HEK293T (cell line): ENCODE measurements around the gene TRAM2.

ENCODE experiments used
- CTCF ChIA-PET: fragments of 350-600 bp; formaldehyde crosslinking; extraction: SDS; loops from one replicate; lab custom pipeline; 2021; ENCODE audit warnings: antibody characterized with exemption, inconsistent platforms; lab: Yijun Ruan, JAX
- POLR2A ChIA-PET: fragments of 350-600 bp; formaldehyde crosslinking; extraction: SDS; loops from one replicate; lab custom pipeline; 2020; ENCODE audit warnings: antibody characterized with exemption, inconsistent platforms; lab: Yijun Ruan, JAX
- DNase-seq: peaks from one replicate; pipeline ENCODE4 v3.0.0; 2012; ENCODE audit warnings: mixed read lengths; ENCODE audit errors: extremely low spot score
- ARNT ChIP-seq: fragments of 450-650 bp; IDR thresholded peaks from 2 replicates; pipeline ENCODE4 v1.6.1; 2017; ENCODE audit warnings: mild to moderate bottlenecking
- BHLHE40 ChIP-seq: fragments of 450-650 bp; IDR thresholded peaks from 2 replicates; pipeline ENCODE4 v1.6.1; 2016; ENCODE audit warnings: mild to moderate bottlenecking, moderate library complexity, borderline replicate concordance
- CTBP1 ChIP-seq: fragments of 450-650 bp; IDR thresholded peaks from 2 replicates; pipeline ENCODE4 v1.6.1; 2016; ENCODE audit warnings: borderline replicate concordance
- ELF4 ChIP-seq: fragments of 450-650 bp; IDR thresholded peaks from 2 replicates; pipeline ENCODE4 v1.6.1; 2017; ENCODE audit warnings: antibody characterized with exemption
- FOXA1 ChIP-seq: fragments of 450-650 bp; IDR thresholded peaks from 2 replicates; pipeline ENCODE4 v1.6.1; 2016; ENCODE audit warnings: mild to moderate bottlenecking
- FOXK2 ChIP-seq: fragments of 450-650 bp; IDR thresholded peaks from 2 replicates; pipeline ENCODE4 v1.6.1; 2016; ENCODE audit warnings: mild to moderate bottlenecking
- FOXM1 ChIP-seq: fragments of 450-650 bp; IDR thresholded peaks from 2 replicates; pipeline ENCODE4 v1.6.1; 2017; ENCODE audit warnings: mild to moderate bottlenecking, borderline replicate concordance
- HDGF ChIP-seq: fragments of 450-650 bp; IDR thresholded peaks from 2 replicates; pipeline ENCODE4 v1.6.1; 2017; ENCODE audit warnings: antibody characterized with exemption, borderline replicate concordance
- L3MBTL2 ChIP-seq: fragments of 450-650 bp; conservative IDR thresholded peaks from 2 replicates; pipeline ENCODE4 v1.6.1; 2016; ENCODE audit warnings: mild to moderate bottlenecking
- LEF1 ChIP-seq: fragments of 450-650 bp; IDR thresholded peaks from 2 replicates; pipeline ENCODE4 v1.6.1; 2017; ENCODE audit warnings: mild to moderate bottlenecking, borderline replicate concordance
- NFRKB ChIP-seq: fragments of 450-650 bp; IDR thresholded peaks from 2 replicates; pipeline ENCODE4 v1.6.1; 2016; ENCODE audit warnings: mild to moderate bottlenecking, moderate library complexity
- PKNOX1 ChIP-seq: fragments of 450-650 bp; IDR thresholded peaks from 2 replicates; pipeline ENCODE4 v1.6.1; 2016
- SP1 ChIP-seq: fragments of 450-650 bp; IDR thresholded peaks from 2 replicates; pipeline ENCODE4 v1.6.1; 2017
- SUZ12 ChIP-seq: fragments of 450-650 bp; IDR thresholded peaks from 2 replicates; pipeline ENCODE4 v1.6.1; 2016; ENCODE audit warnings: mild to moderate bottlenecking
- TARDBP ChIP-seq: fragments of 450-650 bp; IDR thresholded peaks from 2 replicates; pipeline ENCODE4 v1.6.1; 2016
- ZNF384 ChIP-seq: fragments of 450-650 bp; IDR thresholded peaks from 2 replicates; pipeline ENCODE4 v1.6.1; 2016

TRAM2 gene

GRCh38 chr6:52552278-52552643 lies 24.6 kb downstream of the TRAM2 start:
- DNase-seq, result no peak
- POLR2A ChIA-PET, result interaction anchor here (1.1 to 1.2 kb wide), 2 partner anchors 24 to 53 kb away, joined by 3 read pairs; no protein-coding TSS in a partner anchor
- TF ChIP-seq FOXK2, result no peak
- no peak for TF ChIP-seq FOXM1
- CTCF ChIA-PET, result interaction anchor here (0.6 kb wide), 1 partner anchor 89 kb away, joined by 4 read pairs; no protein-coding TSS in a partner anchor

GRCh38 chr6:52551483-52552277 lies 25.2 kb downstream of the TRAM2 start:
- ChIA-PET CTCF (interaction anchor here (0.6 kb wide), 1 partner anchor 90 kb away, joined by 4 read pairs; no protein-coding TSS in a partner anchor), POLR2A (interaction anchor here (0.8 to 1.2 kb wide), 3 partner anchors 15 to 53 kb away, joined by 3 read pairs; no protein-coding TSS in a partner anchor)
- no peak for DNase-seq
- TF ChIP-seq BHLHE40 (no peak), SP1 (no peak), FOXK2 (no peak)

- ChIA-PET CTCF (no interaction called here), POLR2A (interaction anchor here (0.8 kb wide), 1 partner anchor 16 kb away, joined by 3 read pairs; no protein-coding TSS in a partner anchor)
- no peak for DNase-seq
- no peak for TF ChIP-seq ZNF384
Measured at GRCh38 chr6:52550870-52551269, 26.0 kb downstream of the TRAM2 start.

- no peak for DNase-seq
- ChIA-PET POLR2A (interaction anchor here (1.6 kb wide), 1 partner anchor 13 kb away, joined by 5 read pairs; no protein-coding TSS in a partner anchor), CTCF (no interaction called here)
Measured at GRCh38 chr6:52550014-52550575, 26.8 kb downstream of the TRAM2 start.

GRCh38 chr6:52549428-52549827 lies 27.4 kb downstream of the TRAM2 start:
- TF ChIP-seq FOXK2 (no peak), LEF1 (no peak), BHLHE40 (no peak)
- DNase-seq, result no peak
- ChIA-PET CTCF (no interaction called here), POLR2A (interaction anchor here (1.6 kb wide), 1 partner anchor 13 kb away, joined by 5 read pairs; no protein-coding TSS in a partner anchor)

More at GRCh38 chr6:52550014-52550575, 26.8 kb downstream of the TRAM2 start:
- no peak for TF ChIP-seq BHLHE40
- TF ChIP-seq FOXM1, result no peak
- TF ChIP-seq HDGF, result no peak
- no peak for TF ChIP-seq FOXK2
- no peak for TF ChIP-seq ARNT
- TF ChIP-seq ZNF384, result no peak
- no peak for TF ChIP-seq FOXA1
- no peak for TF ChIP-seq SUZ12
- TF ChIP-seq CTBP1, result no peak
- TF ChIP-seq NFRKB, result no peak
- TF ChIP-seq L3MBTL2, result no peak
- no peak for TF ChIP-seq ELF4
- no peak for TF ChIP-seq TARDBP
- TF ChIP-seq PKNOX1, result no peak
- no peak for TF ChIP-seq LEF1
- no peak for TF ChIP-seq SP1

GRCh38 chr6:52548999-52549398 lies 27.9 kb downstream of the TRAM2 start:
- TF ChIP-seq SP1 (no peak), FOXK2 (no peak), FOXM1 (no peak), CTBP1 (no peak), HDGF (no peak), ARNT (no peak)
- POLR2A ChIA-PET, result interaction anchor here (1.6 kb wide), 1 partner anchor 12 kb away, joined by 5 read pairs; no protein-coding TSS in a partner anchor
- no peak for DNase-seq
- CTCF ChIA-PET, result no interaction called here

- POLR2A ChIA-PET, result no interaction called here
- TF ChIP-seq SUZ12, result no peak
- TF ChIP-seq LEF1, result no peak
- TF ChIP-seq TARDBP, result no peak
- TF ChIP-seq ARNT, result no peak
- no peak for TF ChIP-seq HDGF
- TF ChIP-seq CTBP1, result no peak
- TF ChIP-seq SP1, result no peak
- no peak for TF ChIP-seq ZNF384
- TF ChIP-seq FOXA1, result no peak
- no peak for TF ChIP-seq L3MBTL2
- no peak for TF ChIP-seq ELF4
- no peak for TF ChIP-seq FOXK2
- TF ChIP-seq PKNOX1, result no peak
- no peak for TF ChIP-seq FOXM1
- TF ChIP-seq NFRKB, result no peak
- no peak for DNase-seq
- CTCF ChIA-PET, result no interaction called here
Measured at GRCh38 chr6:52548353-52548713, 28.5 kb downstream of the TRAM2 start.
